Duodenal mucosa (tissue), 2 donors: ENCODE results near the gene CCL24.
"Not testable (repeated sequence)": the region's sequence is repeated elsewhere in the genome, so short reads cannot be mapped to it uniquely, and the experiment has no call there.

ENCODE experiments used
- H3K27ac ChIP-seq: one replicate; pipeline ENCODE4 v1.7.0; 2013; ENCODE audit warnings: low read depth, low read length
- H3K27me3 ChIP-seq, 2 donors: one replicate each; pipeline ENCODE4 v1.7.0; 2013; ENCODE audit warnings: low read length in 2 of 2, control low read depth in 1 of 2; ENCODE audit not compliant: insufficient read depth in 2 of 2, control insufficient read depth in 1 of 2
- H3K36me3 ChIP-seq, 2 donors: one replicate each; pipeline ENCODE4 v1.7.0; 2013; ENCODE audit warnings: low read length in 2 of 2, control low read depth in 1 of 2; ENCODE audit not compliant: insufficient read depth in 2 of 2, control insufficient read depth in 1 of 2
- H3K4me1 ChIP-seq, 2 donors: one replicate each; pipeline ENCODE4 v1.7.0; 2013; ENCODE audit warnings: low read length in 2 of 2, control low read depth in 1 of 2; ENCODE audit not compliant: insufficient read depth in 2 of 2, control insufficient read depth in 1 of 2
- H3K4me3 ChIP-seq, 2 donors: one replicate each; pipeline ENCODE4 v1.7.0; 2013; ENCODE audit warnings: low read length in 2 of 2, low read depth in 1 of 2
- H3K9ac ChIP-seq, 2 donors: one replicate each; pipeline ENCODE4 v1.7.0; 2013; ENCODE audit warnings: low read length in 2 of 2, low read depth in 1 of 2
- H3K9me3 ChIP-seq, 2 donors: one replicate each; pipeline ENCODE4 v1.7.0; 2013; ENCODE audit warnings: low read length in 2 of 2, control low read depth in 1 of 2; ENCODE audit not compliant: control insufficient read depth in 1 of 2

CCL24 gene

GRCh38 chr7:75789361-75789924, 24.2 kb downstream of the CCL24 start:
- Histone ChIP-seq H3K36me3 (no peaks in the 10 kb centered on the region), H3K4me3 (no peak overlapping the region), H3K27ac (no peak overlapping the region), H3K27me3 (no peaks in the 10 kb centered on the region), H3K4me1 (peaks cover 0 to 4% of the 10 kb centered on the region in 2 donors), H3K9me3 (no peaks in the 10 kb centered on the region), H3K9ac (no peak overlapping the region)

- not testable (repeated sequence) for H3K27ac ChIP-seq, H3K27me3 ChIP-seq
Measured at GRCh38 chr7:75788154-75788847, 25.3 kb downstream of the CCL24 start.

DNA sequence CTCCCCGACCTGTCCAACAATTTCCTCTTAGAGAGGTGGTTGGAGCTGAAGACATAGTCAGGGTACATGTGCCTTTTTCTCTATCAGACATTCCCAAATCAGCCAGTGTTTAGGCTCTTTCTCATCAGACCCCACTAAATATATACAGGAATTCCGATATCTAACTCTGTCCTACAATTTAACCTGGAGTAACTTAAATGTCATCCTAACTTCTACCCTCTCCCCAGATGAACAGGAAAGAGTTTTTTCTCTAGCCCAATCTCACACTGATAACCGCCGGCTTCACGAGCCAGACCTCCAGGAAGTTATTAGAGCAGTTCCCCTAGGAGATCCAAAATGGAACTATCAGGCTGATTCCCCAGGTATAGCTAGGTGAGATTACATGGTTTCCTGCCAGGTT, 30.5 kb downstream of the CCL24 start:
- not testable (repeated sequence) for H3K27me3 ChIP-seq, H3K9ac ChIP-seq, H3K36me3 ChIP-seq, H3K9me3 ChIP-seq, H3K4me1 ChIP-seq, H3K27ac ChIP-seq, H3K4me3 ChIP-seq

More at GRCh38 chr7:75788154-75788847, 25.3 kb downstream of the CCL24 start:
- not testable (repeated sequence) for H3K9ac ChIP-seq, H3K4me3 ChIP-seq, H3K36me3 ChIP-seq, H3K9me3 ChIP-seq, H3K4me1 ChIP-seq

DNA sequence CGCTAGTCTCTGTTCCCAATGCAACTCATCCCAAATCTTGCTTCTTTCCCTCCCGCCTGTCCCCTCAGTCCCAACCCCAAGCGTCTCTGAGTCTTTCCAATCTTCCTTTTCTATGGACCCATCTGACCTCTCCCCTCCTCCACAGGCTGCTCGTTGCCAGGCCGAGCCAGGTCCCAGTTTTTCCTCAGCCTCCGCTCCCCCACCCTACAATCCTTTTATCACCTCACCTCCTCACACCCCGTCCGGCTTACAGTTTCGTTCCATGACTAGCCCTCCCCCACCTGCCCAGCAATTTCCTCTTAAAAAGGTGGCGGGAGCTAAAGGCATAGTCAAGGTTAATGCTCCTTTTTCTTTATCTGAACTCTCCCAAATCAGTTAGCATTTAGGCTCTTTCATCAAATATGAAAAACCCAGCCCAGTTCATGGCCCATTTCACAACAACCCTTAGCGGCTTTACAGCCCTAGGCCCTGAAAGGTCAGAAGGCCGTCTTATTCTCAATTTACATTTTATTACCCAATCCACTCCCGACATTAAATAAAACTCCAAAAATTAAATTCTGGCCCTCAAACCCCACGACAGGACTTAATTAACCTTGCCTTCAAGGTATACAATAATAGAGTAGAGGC, 32.8 kb downstream of the CCL24 start:
- H3K9ac ChIP-seq, result not testable (repeated sequence)

GRCh38 chr7:75779516-75779915, 34.1 kb downstream of the CCL24 start:
- not testable (repeated sequence) for H3K27ac ChIP-seq, H3K9ac ChIP-seq, H3K4me1 ChIP-seq, H3K9me3 ChIP-seq, H3K4me3 ChIP-seq, H3K36me3 ChIP-seq, H3K27me3 ChIP-seq

More for the DNA sequence above, 32.8 kb downstream of the CCL24 start:
- not testable (repeated sequence) for H3K27ac ChIP-seq, H3K36me3 ChIP-seq, H3K9me3 ChIP-seq, H3K4me1 ChIP-seq, H3K27me3 ChIP-seq, H3K4me3 ChIP-seq

GRCh38 chr7:75779035-75779434, 34.6 kb downstream of the CCL24 start:
- H3K9me3 ChIP-seq, H3K36me3 ChIP-seq, H3K27ac ChIP-seq, H3K4me1 ChIP-seq, H3K9ac ChIP-seq, H3K4me3 ChIP-seq, H3K27me3 ChIP-seq: not testable (repeated sequence)

DNA sequence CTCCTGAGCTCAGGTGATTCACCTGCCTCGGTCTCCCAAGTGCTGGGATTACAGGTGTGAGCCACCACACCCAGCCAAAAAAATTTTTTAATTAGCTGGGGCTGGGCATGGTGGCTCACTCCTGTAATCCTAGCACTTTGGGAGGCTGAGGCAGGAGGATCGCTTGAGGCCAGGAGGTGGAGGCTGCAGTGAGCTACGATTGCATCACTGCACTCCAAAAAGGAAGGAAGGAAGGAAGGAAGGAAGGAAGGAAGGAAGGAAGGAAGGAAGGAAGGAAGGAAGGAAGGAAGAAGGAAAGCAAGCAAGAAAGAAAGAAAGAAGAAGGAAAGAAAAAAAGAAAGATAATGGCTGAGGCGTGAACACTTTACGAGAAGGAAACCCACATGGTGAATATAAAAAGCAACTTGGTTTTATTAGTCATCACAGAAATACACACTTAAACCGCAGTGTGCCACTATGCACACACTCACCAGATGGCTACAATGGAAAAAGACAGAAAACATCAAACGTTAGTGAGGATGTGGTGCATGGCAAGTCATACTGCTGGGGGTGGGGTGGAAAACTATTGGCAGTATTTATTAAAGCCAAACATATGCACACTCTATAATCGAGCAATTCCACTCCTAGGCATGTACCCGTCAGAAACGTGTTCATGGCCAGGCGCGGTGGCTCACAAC, 37.2 kb downstream of the CCL24 start:
- Histone ChIP-seq H3K27ac (no peak overlapping the region), H3K4me3 (no peak overlapping the region), H3K4me1 (peaks cover 0 to 5% of the 10 kb centered on the region in 2 donors), H3K9ac (no peak overlapping the region), H3K27me3 (no peaks in the 10 kb centered on the region), H3K9me3 (no peaks in the 10 kb centered on the region), H3K36me3 (no peaks in the 10 kb centered on the region)

DNA sequence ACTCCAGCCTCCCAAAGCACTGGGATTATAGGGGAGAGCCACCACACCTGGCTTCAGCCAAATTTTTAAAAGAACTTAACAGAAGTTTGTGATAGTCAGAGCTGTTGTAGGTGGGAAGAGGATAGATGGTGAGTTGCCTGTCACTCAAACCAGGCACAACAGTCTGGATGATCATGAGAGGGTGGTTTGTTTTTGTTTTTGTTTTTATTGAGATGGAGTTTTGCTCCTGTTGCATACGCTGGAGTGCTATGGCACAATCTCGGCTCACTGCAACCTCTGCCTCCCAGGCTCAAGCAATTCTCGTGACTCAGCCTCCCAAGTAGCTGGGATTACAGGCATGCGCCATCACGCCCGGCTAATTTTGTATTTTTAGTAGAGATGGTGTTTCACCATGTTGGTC, 39.6 kb downstream of the CCL24 start:
- H3K4me3 ChIP-seq, H3K27ac ChIP-seq, H3K9ac ChIP-seq, H3K36me3 ChIP-seq, H3K4me1 ChIP-seq, H3K9me3 ChIP-seq, H3K27me3 ChIP-seq: not testable (repeated sequence)

- no peaks in the 10 kb centered on the region for H3K27me3 ChIP-seq
- no peak within 1 kb of the TSS for H3K9ac ChIP-seq
- no peak within 1 kb of the TSS for H3K4me3 ChIP-seq
- no peaks in the 10 kb centered on the region for H3K36me3 ChIP-seq
- H3K4me1 ChIP-seq, result peaks cover 0 to 5% of the 10 kb centered on the region in 2 donors
- no peak within 1 kb of the TSS for H3K27ac ChIP-seq
- H3K9me3 ChIP-seq, result no peaks in the 10 kb centered on the region
Measured at GRCh38 chr7:75772081-75773077, 41.2 kb downstream of the CCL24 start, which contains the start of gene CCL26. Gene CCL26 (minus strand): TSS chr7:75772211. CDS start chr7:75772176, 35 bp downstream.
